ENCODE data around the gene TM9SF3.
A peak's percentile ranks its signal among the peaks of the same experiment; 100 is the strongest.

TM9SF3 gene

GRCh38 chr10:96600337-96600736 is 13.5 kb upstream of the TM9SF3 start:
- Histone ChIP-seq H3K27ac (ENCODE audit: low read length) (no peak overlapping the region), H3K4me1 (ENCODE audit: control insufficient read depth, insufficient read depth, low read length) (no peaks in the 10 kb centered on the region), H3K36me3 (ENCODE audit: control insufficient read depth, insufficient read depth, low read length) (no peaks in the 10 kb centered on the region), H3K27me3 (ENCODE audit: control insufficient read depth, insufficient read depth, low read length) (no peaks in the 10 kb centered on the region), H3K4me3 (ENCODE audit: low read length) (no peak overlapping the region), H3K9me3 (ENCODE audit: control insufficient read depth, insufficient read depth, low read length) (no peaks in the 10 kb centered on the region)
- no CpG with 5 or more reads among the region's 4 CpGs for WGBS (ENCODE audit: insufficient coverage, insufficient read length)
- DNase-seq (ENCODE audit: low read depth, low spot score) = no peak

GRCh38 chr10:96598846-96599245 is 12.0 kb upstream of the TM9SF3 start:
- no peaks in the 10 kb centered on the region for H3K4me1 ChIP-seq (ENCODE audit: control insufficient read depth, insufficient read depth, low read length)
- no peaks in the 10 kb centered on the region for H3K9me3 ChIP-seq (ENCODE audit: control insufficient read depth, insufficient read depth, low read length)
- no CpG with 5 or more reads among the region's 4 CpGs for WGBS (ENCODE audit: insufficient coverage, insufficient read length)
- no peak for DNase-seq (ENCODE audit: low read depth, low spot score)
- no peaks in the 10 kb centered on the region for H3K27me3 ChIP-seq (ENCODE audit: control insufficient read depth, insufficient read depth, low read length)
- H3K36me3 ChIP-seq (ENCODE audit: control insufficient read depth, insufficient read depth, low read length) = no peaks in the 10 kb centered on the region
- H3K4me3 ChIP-seq (ENCODE audit: low read length) = no peak overlapping the region; the same call in 1 of the 2 replicates
- H3K27ac ChIP-seq (ENCODE audit: low read length) = no peak overlapping the region

- Histone ChIP-seq H3K27ac (ENCODE audit: low read length) (no peak overlapping the region), H3K36me3 (ENCODE audit: control insufficient read depth, insufficient read depth, low read length) (no peaks in the 10 kb centered on the region), H3K4me3 (ENCODE audit: low read length) (no peak overlapping the region), H3K9me3 (ENCODE audit: control insufficient read depth, insufficient read depth, low read length) (no peaks in the 10 kb centered on the region), H3K27me3 (ENCODE audit: control insufficient read depth, insufficient read depth, low read length) (no peaks in the 10 kb centered on the region), H3K4me1 (ENCODE audit: control insufficient read depth, insufficient read depth, low read length) (no peaks in the 10 kb centered on the region)
- DNase-seq (ENCODE audit: low read depth, low spot score) = no peak
- WGBS (ENCODE audit: insufficient coverage, insufficient read length) = no CpG with 5 or more reads among the region's 1 CpG
Measured at GRCh38 chr10:96596422-96597407, 9.9 kb upstream of the TM9SF3 start.

- H3K27me3 ChIP-seq (ENCODE audit: control insufficient read depth, insufficient read depth, low read length) = no peaks in the 10 kb centered on the region
- no peak overlapping the region for H3K27ac ChIP-seq (ENCODE audit: low read length)
- no CpG with 5 or more reads among the region's 4 CpGs for WGBS (ENCODE audit: insufficient coverage, insufficient read length)
- H3K4me3 ChIP-seq (ENCODE audit: low read length) = no peak overlapping the region
- no peaks in the 10 kb centered on the region for H3K36me3 ChIP-seq (ENCODE audit: control insufficient read depth, insufficient read depth, low read length)
- H3K9me3 ChIP-seq (ENCODE audit: control insufficient read depth, insufficient read depth, low read length) = no peaks in the 10 kb centered on the region
- H3K4me1 ChIP-seq (ENCODE audit: control insufficient read depth, insufficient read depth, low read length) = no peaks in the 10 kb centered on the region
- DNase-seq (ENCODE audit: low read depth, low spot score) = no peak
Measured at GRCh38 chr10:96595741-96596140, 8.9 kb upstream of the TM9SF3 start.

- no peak for DNase-seq (ENCODE audit: low read depth, low spot score)
- no peaks in the 10 kb centered on the region; the same call in 1 of the 2 replicates for H3K36me3 ChIP-seq (ENCODE audit: control insufficient read depth, insufficient read depth, low read length)
- no peak overlapping the region for H3K27ac ChIP-seq (ENCODE audit: low read length)
- H3K4me3 ChIP-seq (ENCODE audit: low read length) = no peak overlapping the region
- no peaks in the 10 kb centered on the region for H3K4me1 ChIP-seq (ENCODE audit: control insufficient read depth, insufficient read depth, low read length)
- no CpG with 5 or more reads among the region's 1 CpG for WGBS (ENCODE audit: insufficient coverage, insufficient read length)
- H3K9me3 ChIP-seq (ENCODE audit: control insufficient read depth, insufficient read depth, low read length) = no peaks in the 10 kb centered on the region
- peaks cover 1% of the 10 kb centered on the region; the same call in 1 of the 2 replicates for H3K27me3 ChIP-seq (ENCODE audit: control insufficient read depth, insufficient read depth, low read length)
Measured at GRCh38 chr10:96591946-96592345, 5.1 kb upstream of the TM9SF3 start.

GRCh38 chr10:96588616-96589419 is 2.0 kb upstream of the TM9SF3 start:
- H3K9me3 ChIP-seq (ENCODE audit: control insufficient read depth, insufficient read depth, low read length) = no peaks in the 10 kb centered on the region
- no peak overlapping the region for H3K4me3 ChIP-seq (ENCODE audit: low read length)
- H3K27me3 ChIP-seq (ENCODE audit: control insufficient read depth, insufficient read depth, low read length) = peaks cover 1% of the 10 kb centered on the region; the same call in 1 of the 2 replicates
- no peak overlapping the region for H3K27ac ChIP-seq (ENCODE audit: low read length)
- DNase-seq (ENCODE audit: low read depth, low spot score) = no peak
- no peaks in the 10 kb centered on the region; the same call in 1 of the 2 replicates for H3K36me3 ChIP-seq (ENCODE audit: control insufficient read depth, insufficient read depth, low read length)
- 45% methylated on average over 1 of the region's 5 CpGs for WGBS (ENCODE audit: insufficient coverage, insufficient read length)
- H3K4me1 ChIP-seq (ENCODE audit: control insufficient read depth, insufficient read depth, low read length) = no peaks in the 10 kb centered on the region

- Histone ChIP-seq H3K4me3 (ENCODE audit: low read length) (no peak overlapping the region), H3K27ac (ENCODE audit: low read length) (no peak overlapping the region)
Measured at GRCh38 chr10:96588060-96588554, 1.3 kb upstream of the TM9SF3 start.

GRCh38 chr10:96587264-96588059 is 650 bp upstream of the TM9SF3 start:
- peak overlapping the region; percentile 87; the same call in 1 of the 2 replicates for H3K4me3 ChIP-seq (ENCODE audit: low read length)
- WGBS (ENCODE audit: insufficient coverage, insufficient read length) = no CpG with 5 or more reads among the region's 25 CpGs
- no peaks in the 10 kb centered on the region; the same call in 1 of the 2 replicates for H3K36me3 ChIP-seq (ENCODE audit: control insufficient read depth, insufficient read depth, low read length)
- no peak for DNase-seq (ENCODE audit: low read depth, low spot score)
- no peaks in the 10 kb centered on the region for H3K9me3 ChIP-seq (ENCODE audit: control insufficient read depth, insufficient read depth, low read length)
- H3K4me1 ChIP-seq (ENCODE audit: control insufficient read depth, insufficient read depth, low read length) = no peaks in the 10 kb centered on the region
- no peak overlapping the region for H3K27ac ChIP-seq (ENCODE audit: low read length)
- H3K27me3 ChIP-seq (ENCODE audit: control insufficient read depth, insufficient read depth, low read length) = peaks cover 1% of the 10 kb centered on the region; the same call in 1 of the 2 replicates

More at GRCh38 chr10:96588060-96588554, 1.3 kb upstream of the TM9SF3 start:
- H3K36me3 ChIP-seq (ENCODE audit: control insufficient read depth, insufficient read depth, low read length) = no peaks in the 10 kb centered on the region; the same call in 1 of the 2 replicates
- WGBS (ENCODE audit: insufficient coverage, insufficient read length) = no CpG with 5 or more reads among the region's 4 CpGs
- no peaks in the 10 kb centered on the region for H3K4me1 ChIP-seq (ENCODE audit: control insufficient read depth, insufficient read depth, low read length)
- H3K27me3 ChIP-seq (ENCODE audit: control insufficient read depth, insufficient read depth, low read length) = peaks cover 1% of the 10 kb centered on the region; the same call in 1 of the 2 replicates
- no peaks in the 10 kb centered on the region for H3K9me3 ChIP-seq (ENCODE audit: control insufficient read depth, insufficient read depth, low read length)
- no peak for DNase-seq (ENCODE audit: low read depth, low spot score)

GRCh38 chr10:96585736-96586418 is 935 bp downstream of the TM9SF3 start:
- Histone ChIP-seq H3K4me1 (ENCODE audit: control insufficient read depth, insufficient read depth, low read length) (no peaks in the 10 kb centered on the region), H3K36me3 (ENCODE audit: control insufficient read depth, insufficient read depth, low read length) (no peaks in the 10 kb centered on the region; the same call in 1 of the 2 replicates), H3K27ac (ENCODE audit: low read length) (no peak overlapping the region), H3K9me3 (ENCODE audit: control insufficient read depth, insufficient read depth, low read length) (no peaks in the 10 kb centered on the region), H3K4me3 (ENCODE audit: low read length) (peak overlapping the region; percentile 87), H3K27me3 (ENCODE audit: control insufficient read depth, insufficient read depth, low read length) (peaks cover 1% of the 10 kb centered on the region; the same call in 1 of the 2 replicates)
- no CpG with 5 or more reads among the region's 20 CpGs for WGBS (ENCODE audit: insufficient coverage, insufficient read length)
- no peak for DNase-seq (ENCODE audit: low read depth, low spot score)

All from iPS DF 6.9 (cell line).